ENCODE results near the gene MAP7. TPM values are rescaled to one million over a fixed set of nuclear protein-coding genes. Genes with fewer than 3 reads are reported as not detected.

Gene MAP7
- total RNA-seq, 4 donors from 2014 or later = 4.6 to 9.7 (median 6.0) TPM

GRCh38 chr6:136527831-136528230, 22.4 kb downstream of the MAP7 start:
- TF ChIP-seq CTCF (IDR thresholded peaks at IDR 0.05; ENCODE audit: low read depth) = no peak

- TF ChIP-seq CTCF (IDR thresholded peaks at IDR 0.05; ENCODE audit: low read depth) = no peak
These were observed 23.3 kb downstream of the MAP7 start for GRCh38 chr6:136526937-136527336.

GRCh38 chr6:136526196-136526930, 23.9 kb downstream of the MAP7 start:
- no peak for TF ChIP-seq CTCF (IDR thresholded peaks at IDR 0.05; ENCODE audit: low read depth)

- no peak for TF ChIP-seq CTCF (IDR thresholded peaks at IDR 0.05; ENCODE audit: low read depth)
These were observed 24.5 kb downstream of the MAP7 start for GRCh38 chr6:136525586-136526195.

- no peak for TF ChIP-seq CTCF (IDR thresholded peaks at IDR 0.05; ENCODE audit: low read depth)
These were observed 25.2 kb downstream of the MAP7 start for GRCh38 chr6:136524936-136525413.

- no peak for TF ChIP-seq CTCF (IDR thresholded peaks at IDR 0.05; ENCODE audit: low read depth)
These were observed 25.8 kb downstream of the MAP7 start for GRCh38 chr6:136524339-136524935.

- TF ChIP-seq CTCF (IDR thresholded peaks at IDR 0.05; ENCODE audit: low read depth) = no peak
These were observed 27.0 kb downstream of the MAP7 start for GRCh38 chr6:136523196-136523595.

Measured in subcutaneous adipose tissue (tissue), 4 donors.